DND-41 (cell line): ENCODE data around the gene TMEM9B.

Experiments used
- CTCF ChIP-seq: IDR thresholded peaks from 2 replicates; pipeline ENCODE4 v1.5.1; 2012; ENCODE audit warnings: borderline replicate concordance, low read length, moderate library complexity, mild to moderate bottlenecking; ENCODE audit not compliant: poor library complexity, severe bottlenecking; ENCODE audit errors: extremely low read depth
- EZH2 ChIP-seq: IDR thresholded peaks from 3 replicates; pipeline ENCODE4 v1.6.1; 2012; ENCODE audit warnings: borderline replicate concordance, low read depth, mild to moderate bottlenecking, moderate library complexity, low read length, inconsistent platforms; ENCODE audit not compliant: severe bottlenecking

GRCh38 chr11:9001736-9002135 is 37.5 kb upstream of the TMEM9B start:
- TF ChIP-seq CTCF (no peak), EZH2 (no peak)
